H1 (cell line): Measurements from ENCODE around the gene TRAPPC8. TPM values are rescaled to one million over a fixed set of nuclear protein-coding genes. Genes with fewer than 3 reads are reported as not detected.

Experiments
- CTBP2 ChIP-seq: IDR thresholded peaks from 2 replicates; pipeline ENCODE4 v1.7.0; 2011; ENCODE audit warnings: borderline replicate concordance, mild to moderate bottlenecking, moderate library complexity, mixed read lengths, low read length; ENCODE audit not compliant: insufficient read depth, insufficient read length
- CTCF ChIP-seq, 3 experiments: IDR thresholded peaks; 1 replicate in 2 of 3; 2 replicates in 1 of 3; pipeline versions ENCODE4 v1.5.1 to v1.6.1; 2011; ENCODE audit warnings: low read length in 3 of 3, mild to moderate bottlenecking in 3 of 3, inconsistent platforms in 2 of 3, low read depth in 1 of 3, moderate library complexity in 1 of 3; ENCODE audit not compliant: insufficient read depth in 1 of 3; ENCODE audit errors: control extremely low read depth in 1 of 3
- E2F6 ChIP-seq: IDR thresholded peaks from 2 replicates; pipeline ENCODE4 v1.6.1; 2012; ENCODE audit warnings: inconsistent platforms
- JUN ChIP-seq: IDR thresholded peaks from 2 replicates; pipeline ENCODE4 v1.6.1; 2011; ENCODE audit warnings: low read depth, mild to moderate bottlenecking, improper control_type of control experiment, low read length
- SP2 ChIP-seq: IDR thresholded peaks from 2 replicates; pipeline ENCODE4 v1.6.1; 2012; ENCODE audit warnings: mild to moderate bottlenecking, low read length, inconsistent platforms
- polyA plus RNA-seq, 7 experiments: library from polyadenylated mRNA; depleted of rRNA in 3 of 7; stranded (reverse) in 5 of 7; unstranded in 2 of 7; fragments of >200 nt in 5 of 7; fragments of 200-250 nt in 2 of 7; gene quantifications; 1 replicate in 5 of 7; 2 replicates in 1 of 7; 4 replicates in 1 of 7; pipeline versions ENCODE4 v1.2.1 to v1.2.3, GENCODE V29; 2011 to 2013; ENCODE audit warnings: missing spikeins in 2 of 7, mixed read lengths in 2 of 7
- total RNA-seq: library from RNA; stranded (reverse); fragmentation: NEBNext Ultra II Directional; extraction: Animal tissue kit (Norgen Biotek cat#: 25700); gene quantifications from 2 replicates; pipeline ENCODE4 v1.2.1, GENCODE V29; 2021

The TRAPPC8 gene
- total and polyA plus RNA-seq, 2 of the 8 experiments (the other 6 are each of a cell fraction or from before 2014, with no cell fraction given) = 43.6 to 56.5 TPM

- no peak for TF ChIP-seq CTCF (IDR thresholded peaks at IDR 0.05; ENCODE audit: control extremely low read depth in 1 of 3, insufficient read depth in 1 of 3, low read depth in 1 of 3, low read length in 3 of 3)
- TF ChIP-seq CTBP2 = no peak
- no peak for TF ChIP-seq E2F6
- no peak for TF ChIP-seq JUN
- TF ChIP-seq SP2 = no peak
Observed at GRCh38 chr18:31857526-31858106, 85.3 kb downstream of the TRAPPC8 start (continued).
